ENCODE results near the gene DNAI7.

DNAI7 gene

DNA sequence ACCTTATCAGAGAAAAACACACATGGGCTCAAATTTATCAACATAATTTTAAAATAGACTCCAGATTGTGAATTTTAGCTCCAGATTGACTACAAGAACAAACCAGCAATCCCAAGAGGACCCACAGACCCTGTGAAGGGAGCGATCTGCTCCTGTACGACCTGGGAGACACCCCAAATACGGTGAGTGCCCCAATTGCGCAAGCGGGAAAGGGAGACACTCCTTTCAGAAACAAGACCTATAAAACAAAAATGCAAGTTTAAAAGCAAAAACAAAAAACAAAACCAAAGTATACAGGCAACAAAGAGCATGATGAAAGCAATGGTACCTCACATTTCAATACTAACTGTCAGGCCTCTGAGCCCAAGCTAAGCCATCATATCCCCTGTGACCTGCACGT, 32.1 kb downstream of the DNAI7 start:
- no peak for DNase-seq

- no peak for DNase-seq
These were observed 38.9 kb downstream of the DNAI7 start for GRCh38 chr12:25156061-25156460.

DNA sequence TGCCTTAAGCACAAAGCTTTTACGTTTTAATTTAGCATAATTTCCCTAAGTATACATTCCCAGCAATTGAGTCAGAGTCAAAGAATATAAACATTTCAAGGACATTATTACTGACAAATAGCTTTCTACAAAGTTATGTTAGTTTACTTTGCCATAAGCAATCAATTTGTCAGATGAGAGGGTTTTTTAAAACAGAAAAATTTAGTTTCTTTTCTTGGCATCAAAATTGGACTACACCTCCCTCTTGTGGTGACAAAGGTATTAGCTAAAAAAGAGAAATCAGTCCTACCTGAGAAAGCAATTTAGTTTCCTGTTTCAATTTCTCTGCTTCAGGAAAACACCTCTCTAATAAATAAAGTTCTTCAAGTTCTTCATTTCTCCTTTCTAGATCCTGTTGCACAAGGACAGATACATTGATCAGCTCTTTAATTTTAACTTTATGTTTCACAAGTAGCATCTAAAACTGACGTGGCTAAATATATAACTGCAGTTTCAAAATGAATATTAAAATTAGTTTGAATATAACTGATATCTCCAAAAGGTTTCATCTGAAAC, 39.9 kb downstream of the DNAI7 start:
- peak; percentile 59 for DNase-seq

DNA sequence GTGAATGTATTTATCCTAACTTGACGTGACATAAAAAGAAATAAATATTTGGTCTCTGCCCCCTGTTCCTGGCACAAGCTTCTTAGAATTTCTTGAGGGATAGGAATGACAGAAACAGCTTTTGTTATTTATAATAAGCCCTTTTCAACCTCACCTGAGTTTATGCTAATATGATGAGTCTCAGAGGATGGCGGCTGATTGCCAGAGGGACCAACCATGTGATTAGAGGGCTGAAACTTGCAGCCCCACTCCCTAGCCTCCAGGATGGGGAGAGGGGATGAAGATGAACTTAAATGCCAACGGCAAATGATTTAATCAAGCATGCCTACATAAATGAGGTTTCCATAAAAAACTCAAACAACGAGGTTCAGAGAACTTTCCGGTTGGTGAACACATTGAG, 42.9 kb downstream of the DNAI7 start:
- DNase-seq = no peak

GRCh38 chr12:25151476-25151875, 43.5 kb downstream of the DNAI7 start:
- peak; percentile 95 for DNase-seq

DNA sequence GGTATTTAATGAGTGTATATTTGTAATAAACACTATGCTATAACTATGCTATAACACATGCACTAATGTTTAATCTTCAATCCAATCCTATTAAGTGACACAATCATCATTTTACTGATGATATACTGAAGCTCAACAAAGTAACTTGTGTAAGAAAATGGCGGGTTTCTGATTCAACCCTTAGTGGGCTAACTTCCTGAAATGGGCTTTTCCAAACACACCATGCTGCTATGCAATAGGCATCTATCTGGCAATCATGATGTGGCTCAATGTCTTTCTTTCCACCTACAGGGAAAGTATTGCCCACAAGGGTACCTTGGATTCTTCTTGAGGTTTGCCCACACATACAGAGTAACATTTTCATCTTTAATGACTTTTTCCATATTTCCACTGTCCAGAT, 48.3 kb downstream of the DNAI7 start:
- no peak for DNase-seq

DNA sequence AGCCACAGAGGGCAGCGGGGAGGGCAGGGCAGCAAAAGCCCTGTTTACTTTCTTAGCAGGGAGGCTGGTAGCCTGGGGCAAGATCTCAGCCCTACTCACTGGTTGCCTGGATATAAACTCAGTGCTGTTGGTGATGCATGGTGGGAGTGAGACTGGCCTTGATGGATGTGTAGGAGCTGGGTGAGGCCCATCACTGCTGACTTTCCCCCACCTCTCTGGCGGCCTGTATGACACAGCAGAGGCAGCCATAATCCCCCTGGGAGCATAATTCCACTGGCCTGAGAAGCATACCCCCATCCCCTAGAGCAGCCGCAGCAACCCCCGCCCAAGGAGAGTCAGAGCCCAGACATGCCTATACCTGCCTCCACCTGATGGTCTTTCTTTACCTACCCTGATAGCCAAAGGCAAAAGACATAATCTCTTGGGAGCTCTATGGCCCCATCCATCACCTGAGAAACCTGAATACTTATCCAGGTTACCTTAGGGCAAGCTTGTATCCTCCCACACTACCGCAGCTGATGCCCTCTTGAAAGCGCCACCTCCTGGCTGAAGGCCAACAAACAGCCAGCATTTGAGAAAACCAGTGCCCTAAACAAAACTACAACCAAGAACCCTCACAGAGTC, 59.3 kb downstream of the DNAI7 start:
- DNase-seq = no peak

DNA sequence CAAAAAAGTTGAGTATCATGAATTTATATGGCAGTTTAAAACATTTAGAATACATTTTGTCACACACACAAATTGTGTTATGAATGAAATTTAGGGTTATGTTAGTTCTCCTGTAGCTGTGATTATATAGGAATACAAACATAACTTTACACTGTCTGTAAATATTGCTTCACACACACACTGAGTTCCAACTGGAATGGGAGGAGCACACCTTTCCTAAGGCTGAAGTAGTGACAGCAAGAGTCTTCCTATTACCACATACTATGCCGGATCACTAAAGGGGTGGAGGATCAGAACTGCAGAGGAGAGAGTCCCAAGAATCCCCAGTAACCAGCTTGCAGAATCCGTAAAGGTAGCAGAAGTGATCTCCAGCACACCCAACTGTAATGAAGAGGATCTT, 63.7 kb downstream of the DNAI7 start:
- DNase-seq = no peak

DNA sequence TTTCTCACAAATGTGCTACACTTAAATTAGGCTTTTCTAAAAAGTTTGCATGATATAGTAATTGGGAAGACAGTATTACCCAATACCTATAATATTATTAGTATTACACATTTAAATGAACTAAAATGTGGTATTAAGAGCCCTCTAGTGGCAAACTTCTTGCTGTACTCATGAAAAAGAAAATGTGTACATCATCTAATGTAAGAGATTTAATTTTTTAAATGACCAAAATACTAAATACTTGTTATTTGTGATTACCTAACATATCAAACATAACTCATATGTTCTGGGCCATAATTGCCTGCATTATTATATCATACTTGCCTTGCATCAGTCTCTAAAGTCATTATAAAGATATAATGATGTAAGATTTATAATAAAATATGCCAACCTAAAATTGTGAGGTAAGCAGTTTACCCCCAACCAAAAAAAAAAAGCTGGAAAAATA, 64.2 kb downstream of the DNAI7 start:
- DNase-seq = peak; percentile 46

GRCh38 chr12:25126746-25127145, 68.2 kb downstream of the DNAI7 start:
- DNase-seq = no peak

DNA sequence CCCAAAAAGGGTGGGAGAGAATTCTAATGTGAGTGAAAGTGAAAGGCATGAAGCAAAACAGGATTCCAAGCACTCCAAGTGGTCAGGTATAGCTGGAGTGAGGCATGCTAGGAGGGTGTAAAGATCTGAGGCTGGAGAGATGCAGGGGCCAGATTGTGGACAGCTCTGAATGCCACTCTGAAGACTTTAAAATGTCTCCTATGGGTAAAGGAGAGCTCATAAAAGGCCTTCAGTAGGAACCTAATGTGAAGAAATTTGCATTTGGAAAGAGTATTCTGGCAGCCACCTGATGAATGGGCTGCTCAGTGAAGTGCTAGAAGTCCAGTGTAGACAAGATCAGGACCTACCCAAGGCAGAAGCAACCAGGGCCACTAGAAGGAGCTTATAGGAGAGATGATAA, 68.9 kb downstream of the DNAI7 start:
- no peak for DNase-seq

- DNase-seq = no peak
These were observed 70.5 kb downstream of the DNAI7 start for GRCh38 chr12:25124493-25124892.

DNA sequence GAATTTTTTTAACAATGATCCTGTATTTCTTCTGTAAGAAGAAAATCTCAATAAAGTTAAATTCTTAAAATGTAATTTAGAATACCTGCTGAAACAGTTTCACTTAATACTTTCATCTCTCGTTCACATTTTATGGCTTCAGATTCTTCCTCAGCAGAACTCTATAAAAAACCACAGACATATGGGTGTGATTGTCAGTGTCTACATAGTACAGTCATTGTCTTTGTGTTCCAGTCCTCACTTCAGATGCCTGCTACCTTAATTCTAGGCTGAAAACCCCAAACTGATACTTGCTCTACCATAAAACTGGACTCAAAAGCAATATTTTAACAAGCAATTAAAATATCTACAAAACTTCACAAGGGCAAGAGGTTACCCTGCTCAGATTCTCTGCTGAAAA, 71.8 kb downstream of the DNAI7 start:
- no peak for DNase-seq

GRCh38 chr12:25121916-25122315, 73.0 kb downstream of the DNAI7 start:
- peak; percentile 39 for DNase-seq

DNA sequence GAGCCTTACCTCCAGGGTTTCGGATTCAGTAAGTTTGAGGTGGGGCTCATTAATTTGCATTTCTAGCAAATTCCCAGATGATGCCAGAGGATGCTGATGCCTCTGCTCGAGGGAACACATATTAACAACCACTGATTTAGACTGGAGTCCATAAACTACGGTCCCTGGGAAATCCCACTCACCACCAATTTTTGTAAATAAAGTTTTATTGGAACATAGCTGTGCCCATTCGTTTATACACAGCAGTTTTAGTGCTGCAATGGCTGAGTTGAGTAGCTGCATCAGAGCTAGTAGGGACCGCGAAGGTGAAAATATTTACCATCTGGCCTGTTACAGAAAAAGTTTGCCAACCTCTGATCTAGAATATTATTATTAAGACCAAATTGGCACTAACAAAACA, 73.8 kb downstream of the DNAI7 start:
- no peak for DNase-seq

DNA sequence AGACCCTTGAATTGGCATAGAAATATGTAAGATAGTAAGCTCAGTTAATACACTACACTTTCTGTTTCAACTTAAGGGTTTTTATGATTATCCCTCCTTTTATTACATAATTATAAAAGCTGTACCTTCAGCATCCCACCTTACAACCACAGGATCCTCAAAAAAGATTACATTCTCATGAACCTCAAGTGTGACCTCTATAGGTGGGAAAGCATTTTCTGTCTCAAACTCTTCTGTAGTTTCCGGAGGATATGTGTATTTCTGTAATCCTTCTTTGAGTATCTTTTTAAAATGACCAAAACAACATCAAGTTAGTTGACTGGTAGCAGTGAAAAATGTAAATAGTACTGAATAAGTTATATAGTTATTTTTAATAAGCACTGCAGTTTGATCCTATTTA, 75.9 kb downstream of the DNAI7 start:
- no peak for DNase-seq

DNA sequence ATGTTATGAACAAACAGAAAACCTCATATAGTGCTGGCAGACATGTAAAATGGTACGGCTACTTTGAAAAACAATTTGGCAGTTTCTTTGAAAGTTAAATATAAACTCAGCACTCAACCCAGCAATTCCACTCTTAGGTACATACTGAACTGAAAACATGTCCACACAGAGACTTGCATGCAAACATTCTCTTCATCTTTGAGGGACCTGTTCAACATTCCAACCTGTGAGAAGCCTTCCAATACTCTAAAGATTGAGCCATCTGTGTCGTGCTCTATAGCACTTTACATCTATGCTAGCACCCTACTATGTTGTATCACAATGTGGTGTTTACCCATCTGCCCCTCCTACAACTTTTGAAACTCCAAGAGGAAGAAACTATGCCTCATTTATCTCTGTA, 79.3 kb downstream of the DNAI7 start:
- DNase-seq = no peak

DNA sequence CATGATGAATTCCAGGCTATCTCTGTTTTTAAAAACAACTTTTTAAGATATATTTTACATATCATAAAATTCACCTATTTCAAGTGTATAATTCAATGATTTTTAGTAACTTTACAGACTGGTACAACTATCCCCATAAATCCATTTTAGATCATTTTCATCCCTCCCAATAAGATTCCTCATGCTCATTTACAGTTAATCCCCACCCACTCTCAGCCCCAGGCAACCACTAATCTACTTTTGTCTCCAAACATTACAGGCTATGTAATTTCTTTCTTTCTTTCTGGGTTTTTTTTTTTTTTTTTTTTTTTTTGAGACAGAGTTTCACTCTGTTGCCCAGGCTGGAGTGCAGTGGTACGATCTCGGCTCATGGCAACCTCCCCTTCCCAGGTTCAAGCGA, 81.3 kb downstream of the DNAI7 start:
- DNase-seq = no peak

DNA sequence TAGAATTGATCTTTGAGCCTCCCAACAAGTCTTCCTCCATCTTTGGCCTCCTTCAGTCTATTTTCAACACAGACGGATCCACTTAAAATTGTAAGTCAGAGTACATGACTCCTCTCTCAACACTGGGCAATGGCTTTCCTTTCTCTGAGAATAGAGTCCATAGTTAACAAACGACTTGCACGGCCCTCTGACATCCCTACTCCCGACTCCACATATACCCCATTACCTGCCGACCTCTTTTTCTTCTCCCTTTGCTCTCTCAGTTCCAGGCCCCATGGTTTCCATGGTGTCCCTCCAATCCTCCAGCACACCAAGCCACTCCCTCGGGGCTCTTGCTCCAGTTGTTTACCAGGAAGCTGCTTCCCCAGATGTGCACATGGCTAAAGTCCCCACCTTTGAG, 84.7 kb downstream of the DNAI7 start:
- no peak for DNase-seq

GRCh38 chr12:25107920-25108319, 87.0 kb downstream of the DNAI7 start:
- DNase-seq = no peak

- no peak for DNase-seq
These were observed 88.1 kb downstream of the DNAI7 start for GRCh38 chr12:25106818-25107217.

DNA sequence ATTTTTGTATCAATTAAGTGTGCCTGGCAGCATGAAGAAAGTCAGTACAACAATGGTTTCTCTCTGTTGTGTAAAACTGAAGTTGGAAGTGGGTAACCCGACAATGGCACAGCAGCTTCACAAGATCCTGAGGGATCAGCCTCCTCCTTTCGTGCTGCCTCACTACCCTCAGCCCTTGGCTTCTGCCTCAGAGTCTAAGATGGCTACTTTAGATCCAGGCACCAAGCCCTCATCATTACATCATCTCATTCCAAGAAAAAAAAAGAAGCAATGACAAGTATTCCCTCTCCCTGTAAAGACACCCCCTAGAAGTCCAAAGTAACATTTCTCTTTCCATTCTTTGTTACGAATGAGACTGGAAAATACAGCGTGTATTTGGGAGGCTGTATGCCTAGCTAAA, 92.6 kb downstream of the DNAI7 start:
- DNase-seq = no peak

DNA sequence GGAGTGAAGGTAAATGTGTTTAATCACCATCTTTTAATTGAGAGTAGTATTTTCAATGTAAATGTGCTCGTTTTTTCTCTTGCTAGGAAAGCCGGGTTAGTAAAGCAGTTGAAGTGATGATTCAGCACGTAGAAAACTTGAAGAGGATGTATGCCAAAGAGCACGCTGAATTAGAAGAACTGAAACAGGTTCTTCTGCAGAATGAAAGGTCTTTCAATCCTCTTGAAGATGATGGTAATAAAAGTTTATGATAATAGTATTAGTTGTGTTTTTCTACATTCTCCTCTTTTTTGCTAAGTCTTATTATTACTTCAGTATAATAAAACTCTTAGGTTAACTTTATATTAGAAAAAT, 93.9 kb downstream of the DNAI7 start:
- DNase-seq = no peak

- no peak for DNase-seq
These were observed 94.5 kb downstream of the DNAI7 start for GRCh38 chr12:25100194-25101091.

Data from EL (cell line).